B cell (primary cell): Measurements from ENCODE around the gene MRPS25.

ENCODE experiments used
- CTCF ChIP-seq: fragments of 200-600 bp; IDR thresholded peaks from one replicate; pipeline ENCODE4 v1.8.0; 2022; ENCODE audit warnings: antibody characterized with exemption, mild to moderate bottlenecking
- EZH2 ChIP-seq: IDR thresholded peaks from 2 replicates; pipeline ENCODE4 v1.6.1; 2012; ENCODE audit warnings: borderline replicate concordance, low read depth, mild to moderate bottlenecking, moderate library complexity, low read length; ENCODE audit not compliant: insufficient read depth, poor library complexity, severe bottlenecking

GRCh38 chr3:15069441-15069840 lies 4.3 kb upstream of the MRPS25 start:
- no peak for TF ChIP-seq CTCF
- no peak for TF ChIP-seq EZH2
